RWPE2 (cell line): ENCODE measurements around the gene CDH6.

Experiments
- ATAC-seq: fragments of 200-7000 bp; cut with Tn5 transposase; 3 replicates; pipeline ENCODE4 v1.9.1; 2021; ENCODE audit warnings: low read depth
- DNase-seq: peaks from one replicate; pipeline ENCODE4 v3.0.0-alpha.2; 2020; ENCODE audit warnings: low spot score
- H3K27ac ChIP-seq: fragments of 450-650 bp; 2 replicates; pipeline ENCODE4 v1.5.1; 2017; ENCODE audit warnings: mild to moderate bottlenecking; ENCODE audit not compliant: poor library complexity, severe bottlenecking
- H3K27me3 ChIP-seq: fragments of 250-450 bp; sonication (Bioruptor Pico); 2 replicates; pipeline ENCODE4 v1.5.1; 2021; ENCODE audit warnings: mild to moderate bottlenecking, moderate library complexity; ENCODE audit not compliant: insufficient read depth, poor library complexity, severe bottlenecking
- H3K36me3 ChIP-seq: fragments of 250-450 bp; sonication (Bioruptor Pico); 2 replicates; pipeline ENCODE4 v1.5.1; 2020; ENCODE audit warnings: low read depth, mild to moderate bottlenecking, moderate library complexity
- H3K4me1 ChIP-seq: fragments of 250-450 bp; sonication (Bioruptor Pico); 2 replicates; pipeline ENCODE4 v1.5.1; 2021; ENCODE audit warnings: mild to moderate bottlenecking, moderate library complexity; ENCODE audit not compliant: insufficient read depth, poor library complexity, severe bottlenecking
- H3K4me3 ChIP-seq: fragments of 250-450 bp; sonication (Bioruptor Pico); 2 replicates; pipeline ENCODE4 v1.5.1; 2021; ENCODE audit warnings: mild to moderate bottlenecking, moderate library complexity; ENCODE audit not compliant: severe bottlenecking
- H3K9me3 ChIP-seq: fragments of 250-450 bp; sonication (Bioruptor Pico); 2 replicates; pipeline ENCODE4 v1.5.1; 2021; ENCODE audit warnings: mild to moderate bottlenecking, moderate library complexity; ENCODE audit not compliant: severe bottlenecking
- CTCF ChIP-seq: fragments of 450-650 bp; IDR thresholded peaks from one replicate; pipeline ENCODE4 v1.5.1; 2017; ENCODE audit warnings: mild to moderate bottlenecking, moderate library complexity; ENCODE audit not compliant: poor library complexity, severe bottlenecking

CDH6 gene

GRCh38 chr5:31328040-31328733 lies 134.7 kb downstream of the CDH6 start:
- DNase-seq, result no peak
- no peak for ATAC-seq
- TF ChIP-seq CTCF, result no peak
- Histone ChIP-seq H3K9me3 (no peaks in the 10 kb centered on the region), H3K27me3 (peaks cover 29% of the 10 kb centered on the region), H3K27ac (no peak overlapping the region), H3K4me3 (no peak overlapping the region), H3K4me1 (no peaks in the 10 kb centered on the region), H3K36me3 (no peaks in the 10 kb centered on the region)

- Histone ChIP-seq H3K27ac (no peak overlapping the region), H3K36me3 (no peaks in the 10 kb centered on the region), H3K9me3 (no peaks in the 10 kb centered on the region), H3K4me1 (no peaks in the 10 kb centered on the region), H3K27me3 (peaks cover 17% of the 10 kb centered on the region), H3K4me3 (no peak overlapping the region)
- no peak for TF ChIP-seq CTCF
- DNase-seq, result no peak
- ATAC-seq, result no peak
Measured at GRCh38 chr5:31329715-31330114, 136.2 kb downstream of the CDH6 start.

- Histone ChIP-seq H3K9me3 (no peaks in the 10 kb centered on the region), H3K27me3 (peaks cover 26% of the 10 kb centered on the region), H3K27ac (no peak overlapping the region), H3K36me3 (no peaks in the 10 kb centered on the region), H3K4me3 (no peak overlapping the region), H3K4me1 (no peaks in the 10 kb centered on the region)
- DNase-seq (no peak), ATAC-seq (no peak)
- TF ChIP-seq CTCF, result no peak
Measured at GRCh38 chr5:31332160-31332559, 138.7 kb downstream of the CDH6 start.

- no peak overlapping the region for H3K27ac ChIP-seq
- no peaks in the 10 kb centered on the region for H3K36me3 ChIP-seq
- DNase-seq, result no peak
- H3K4me3 ChIP-seq, result no peak overlapping the region
- no peak for TF ChIP-seq CTCF
- ATAC-seq, result no peak
- peaks cover 33% of the 10 kb centered on the region for H3K27me3 ChIP-seq
- H3K4me1 ChIP-seq, result no peaks in the 10 kb centered on the region
- no peaks in the 10 kb centered on the region for H3K9me3 ChIP-seq
Measured at GRCh38 chr5:31333475-31333874, 140.0 kb downstream of the CDH6 start.

- H3K4me3 ChIP-seq, result no peak overlapping the region
- DNase-seq, result no peak
- H3K27me3 ChIP-seq, result peaks cover 38% of the 10 kb centered on the region
- H3K27ac ChIP-seq, result no peak overlapping the region
- TF ChIP-seq CTCF, result no peak
- H3K4me1 ChIP-seq, result no peaks in the 10 kb centered on the region
- H3K9me3 ChIP-seq, result no peaks in the 10 kb centered on the region
- no peaks in the 10 kb centered on the region for H3K36me3 ChIP-seq
- ATAC-seq, result no peak
Measured at GRCh38 chr5:31334061-31334860, 140.8 kb downstream of the CDH6 start.
